Activated T-cell treated with anti-CD3 and anti-CD28 coated beads, Interleukin-2, amount 50 U/mL, for 4 hours (primary cell): ENCODE measurements around the gene PACSIN1. TPM values are rescaled to one million over a fixed set of nuclear protein-coding genes. Genes with fewer than 3 reads are reported as not detected.
A peak's percentile ranks its signal among the peaks of the same experiment; 100 is the strongest.

Source experiments
- ATAC-seq, 2 donors: fragments of 200-7000 bp; cut with Tn5 transposase; one replicate each; pipeline ENCODE4 v1.10.0; 2021
- DNase-seq: peaks from one replicate; pipeline ENCODE4 v3.0.0-alpha.2; 2020
- H3K27me3 Mint-ChIP-seq: one replicate; pipeline ENCODE4 v1.8.0; 2021; ENCODE audit warnings: low read depth, mixed read lengths
- H3K36me3 Mint-ChIP-seq: one replicate; pipeline ENCODE4 v1.8.0; 2022; ENCODE audit warnings: mixed read lengths; ENCODE audit not compliant: insufficient read depth
- H3K4me1 Mint-ChIP-seq: one replicate; pipeline ENCODE4 v1.8.0; 2021; ENCODE audit warnings: low read depth, mixed read lengths
- H3K4me3 Mint-ChIP-seq: one replicate; pipeline ENCODE4 v1.8.0; 2021; ENCODE audit warnings: mild to moderate bottlenecking, moderate library complexity, mixed read lengths
- H3K9me3 Mint-ChIP-seq: one replicate; pipeline ENCODE4 v1.8.0; 2021; ENCODE audit warnings: mixed read lengths
- total RNA-seq, 3 donors: library from RNA; stranded (reverse); gene quantifications; one replicate each; pipeline ENCODE4 v1.2.1, GENCODE V29; 2021

PACSIN1 gene
- total RNA-seq, 3 donors from 2014 or later, result 0.05 TPM; not detected in 2

DNA sequence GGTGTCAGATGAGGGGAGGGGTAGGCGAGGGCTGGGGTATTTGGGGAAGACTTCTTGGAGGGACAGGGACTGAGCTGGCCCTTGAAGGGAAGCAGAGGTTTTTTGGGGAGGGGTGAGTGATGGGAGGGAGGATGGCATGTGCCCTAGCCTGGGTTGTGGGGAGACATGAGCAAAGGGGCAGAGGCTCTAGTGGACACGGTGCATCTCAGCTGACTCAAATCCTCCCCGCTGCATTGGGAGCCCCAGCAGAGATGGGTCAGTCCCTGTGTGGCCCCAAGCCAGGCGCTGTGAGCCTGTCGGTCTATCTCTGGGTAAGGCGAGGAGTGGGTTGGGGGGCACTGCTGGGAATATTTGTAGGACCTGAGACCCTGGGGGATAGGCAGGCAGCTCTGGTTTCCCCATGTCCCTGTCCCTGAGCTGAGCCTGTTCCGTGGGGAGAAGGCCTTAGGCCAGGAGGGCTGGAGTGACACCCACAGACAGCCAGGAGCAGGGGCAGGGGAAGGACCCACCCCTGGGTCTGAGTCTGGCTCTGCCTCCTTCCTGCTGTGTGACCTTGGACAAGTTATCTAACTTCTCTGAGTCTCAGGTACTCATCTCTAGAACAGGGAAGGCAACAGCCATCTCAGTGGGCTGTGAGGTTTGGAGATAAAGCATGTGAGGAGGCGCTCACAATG lies 54.2 kb downstream of the PACSIN1 start:
- Mint-ChIP-seq H3K36me3 (no peaks in the 10 kb centered on the region), H3K4me3 (no peak overlapping the region), H3K9me3 (no peaks in the 10 kb centered on the region), H3K27me3 (peaks cover 7% of the 10 kb centered on the region), H3K4me1 (no peaks in the 10 kb centered on the region)
- ATAC-seq, result no peak
- no peak for DNase-seq

DNA sequence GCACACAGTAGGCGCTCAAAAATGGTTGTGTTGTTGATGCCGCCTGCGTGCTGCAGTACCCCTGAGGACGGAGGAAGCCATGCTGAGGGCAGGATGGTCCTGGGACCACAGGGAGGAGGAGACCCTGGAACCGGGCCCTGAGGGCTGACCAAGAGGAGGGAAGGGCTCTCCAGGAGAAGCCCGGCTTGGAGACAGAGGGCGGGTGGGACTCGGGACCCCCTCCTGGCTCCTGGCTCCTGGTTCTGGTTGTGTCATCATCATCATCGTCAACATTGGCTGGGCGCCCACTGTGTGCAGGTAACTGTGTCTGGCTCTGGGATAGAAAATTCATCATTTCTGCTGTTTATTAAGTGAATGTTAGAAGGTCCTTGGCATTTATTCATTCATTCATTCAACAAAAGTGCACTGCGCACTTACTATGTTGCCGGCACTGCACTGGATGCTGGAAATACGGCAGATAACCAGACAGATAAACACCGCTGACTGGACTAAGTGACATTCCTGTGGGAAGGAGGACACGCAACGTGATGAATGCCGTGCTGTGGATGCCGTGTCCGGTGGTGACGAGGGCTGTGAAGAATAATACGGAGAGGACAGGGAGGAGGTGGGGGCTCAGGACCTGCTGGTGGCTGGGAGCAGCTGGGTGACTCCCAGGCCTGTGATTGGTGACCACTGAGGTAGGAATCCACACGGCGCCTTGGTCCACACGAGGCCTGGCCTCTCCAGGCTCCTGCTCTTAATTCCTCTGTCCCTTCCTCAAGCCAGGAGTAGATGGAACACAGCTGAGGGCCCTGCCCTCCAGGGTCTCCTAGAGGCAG lies 55.0 kb downstream of the PACSIN1 start:
- no peaks in the 10 kb centered on the region for H3K4me1 Mint-ChIP-seq
- no peak overlapping the region for H3K4me3 Mint-ChIP-seq
- H3K27me3 Mint-ChIP-seq, result peaks cover 3% of the 10 kb centered on the region

DNA sequence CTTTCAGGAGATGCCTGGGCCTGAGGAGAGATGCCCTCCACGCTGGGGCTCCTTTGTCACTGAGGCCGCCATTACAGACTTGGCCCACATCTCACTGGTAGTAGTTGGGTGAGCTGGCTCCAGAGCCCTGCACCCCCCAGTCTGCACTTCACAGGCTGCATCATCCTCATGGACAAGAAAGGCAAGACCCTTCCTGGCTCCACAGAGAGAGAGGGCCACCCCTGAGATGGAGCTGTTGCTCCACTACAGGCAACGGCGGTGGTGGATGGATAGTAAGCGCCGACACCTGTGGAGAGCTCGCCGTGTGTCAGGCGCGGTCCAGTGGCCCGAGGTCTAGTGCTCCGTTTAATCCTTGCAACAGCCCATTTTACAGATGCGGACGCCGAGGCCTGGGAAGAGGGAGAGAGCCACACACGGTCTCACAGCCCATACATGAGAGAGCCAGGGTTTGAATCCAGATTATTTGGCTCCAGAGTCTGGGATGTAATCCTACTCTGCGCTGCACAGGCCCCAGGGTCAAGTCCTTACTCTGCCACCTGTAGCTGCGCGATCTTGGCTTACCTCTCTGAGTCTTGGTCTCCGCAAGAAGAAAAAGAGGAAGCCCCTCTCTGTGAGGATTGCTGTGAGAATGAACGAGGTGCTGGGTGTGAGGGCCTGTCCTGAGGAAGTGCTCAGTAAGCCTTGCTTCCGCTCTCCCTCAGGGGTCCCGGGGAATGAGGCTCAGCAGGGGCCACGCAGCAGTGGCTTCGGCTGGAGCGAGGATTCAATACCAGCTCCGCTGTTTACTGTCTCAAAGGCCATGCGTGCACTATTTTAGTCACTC lies 55.8 kb downstream of the PACSIN1 start:
- Mint-ChIP-seq H3K4me1 (no peaks in the 10 kb centered on the region), H3K9me3 (no peaks in the 10 kb centered on the region), H3K4me3 (no peak overlapping the region), H3K36me3 (no peaks in the 10 kb centered on the region), H3K27me3 (peaks cover 3% of the 10 kb centered on the region)
- no peak for ATAC-seq
- DNase-seq, result no peak

More for the DNA sequence above, 55.0 kb downstream of the PACSIN1 start:
- DNase-seq (no peak), ATAC-seq (no peak)
- Mint-ChIP-seq H3K36me3 (no peaks in the 10 kb centered on the region), H3K9me3 (no peaks in the 10 kb centered on the region)

DNA sequence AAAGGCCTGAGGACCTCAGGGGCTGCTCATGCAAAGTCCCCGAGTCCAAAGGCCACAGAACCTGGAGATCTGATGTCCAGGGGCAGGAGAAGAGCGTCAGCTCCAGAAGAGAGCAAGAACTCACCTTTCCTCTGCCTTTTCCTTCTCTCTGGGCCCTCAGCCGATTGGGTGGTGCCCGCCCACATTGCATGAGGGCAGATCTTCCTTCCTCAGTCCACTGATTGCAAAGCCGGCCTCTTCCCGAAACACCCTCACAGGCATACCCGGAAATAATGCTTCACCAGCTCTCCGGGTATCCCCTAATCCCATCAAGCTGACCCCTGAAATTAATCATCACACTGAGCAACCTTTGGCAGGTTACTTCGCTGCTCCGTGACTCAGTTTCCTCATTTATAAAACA lies 56.9 kb downstream of the PACSIN1 start:
- Mint-ChIP-seq H3K4me1 (peaks cover 6% of the 10 kb centered on the region), H3K9me3 (no peaks in the 10 kb centered on the region), H3K36me3 (no peaks in the 10 kb centered on the region), H3K4me3 (no peak overlapping the region), H3K27me3 (no peaks in the 10 kb centered on the region)
- no peak for ATAC-seq
- DNase-seq, result no peak

DNA sequence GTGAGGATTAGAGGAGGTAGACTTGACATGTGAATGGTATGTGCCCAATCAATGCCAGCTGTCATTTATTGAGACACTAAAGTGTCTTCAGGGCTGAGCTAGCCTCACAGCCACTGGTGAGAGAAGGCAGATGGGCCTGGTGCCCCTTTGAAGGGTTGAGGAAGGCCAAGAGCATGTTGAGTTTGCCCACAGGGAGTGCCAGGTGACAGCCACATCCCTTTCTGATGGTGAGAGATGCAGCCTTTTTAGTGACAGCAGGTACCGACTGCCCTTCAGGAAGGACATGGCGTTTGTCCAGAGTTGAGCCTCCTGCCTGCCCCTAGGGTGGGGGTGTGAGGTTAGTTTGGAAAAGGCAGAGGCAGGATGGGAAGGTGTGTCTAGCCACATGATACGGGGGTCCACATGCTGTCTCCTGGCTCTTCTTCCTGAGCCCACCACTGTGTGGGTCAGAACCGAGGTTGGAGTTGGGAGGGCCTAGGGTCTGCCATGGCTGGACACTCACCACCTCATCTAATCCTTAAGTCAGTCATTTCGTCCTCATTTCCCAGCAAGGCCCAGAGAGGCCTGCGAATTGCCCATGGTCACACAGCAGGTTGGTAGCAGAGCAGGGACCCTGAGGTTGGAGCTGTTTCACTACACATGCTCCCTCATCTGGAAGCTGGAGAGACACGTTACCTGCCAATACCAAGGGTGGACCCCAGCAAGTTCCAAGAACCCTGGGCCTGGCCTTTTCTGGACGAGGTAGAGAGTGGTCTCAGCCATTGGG lies 57.7 kb downstream of the PACSIN1 start:
- H3K9me3 Mint-ChIP-seq, result no peaks in the 10 kb centered on the region
- DNase-seq, result no peak
- ATAC-seq, result no peak
- H3K4me3 Mint-ChIP-seq, result no peak overlapping the region
- H3K36me3 Mint-ChIP-seq, result no peaks in the 10 kb centered on the region
- peaks cover 7% of the 10 kb centered on the region for H3K4me1 Mint-ChIP-seq
- no peaks in the 10 kb centered on the region for H3K27me3 Mint-ChIP-seq

DNA sequence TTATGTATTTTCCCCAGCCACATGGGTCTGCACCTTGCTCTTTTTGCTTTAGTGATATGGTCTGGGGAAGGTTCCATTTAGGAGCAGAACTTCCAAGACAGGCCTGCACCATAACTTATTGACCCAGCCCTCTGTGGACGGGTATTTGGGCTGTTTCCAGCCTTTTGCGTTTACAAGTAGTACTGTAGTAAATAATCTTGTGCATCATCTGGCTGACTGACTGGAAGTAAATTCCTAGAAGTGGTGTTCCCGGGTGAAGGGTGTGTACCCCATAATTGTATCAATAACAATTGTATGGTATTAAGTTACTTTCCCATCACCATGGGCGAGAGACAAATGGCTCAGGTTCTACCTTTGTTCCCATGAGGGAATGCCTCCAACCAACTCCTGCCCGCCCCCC lies 58.6 kb downstream of the PACSIN1 start:
- Mint-ChIP-seq H3K4me1 (peaks cover 7% of the 10 kb centered on the region), H3K27me3 (no peaks in the 10 kb centered on the region), H3K36me3 (no peaks in the 10 kb centered on the region), H3K9me3 (no peaks in the 10 kb centered on the region), H3K4me3 (no peak overlapping the region)
- ATAC-seq (no peak), DNase-seq (no peak)

DNA sequence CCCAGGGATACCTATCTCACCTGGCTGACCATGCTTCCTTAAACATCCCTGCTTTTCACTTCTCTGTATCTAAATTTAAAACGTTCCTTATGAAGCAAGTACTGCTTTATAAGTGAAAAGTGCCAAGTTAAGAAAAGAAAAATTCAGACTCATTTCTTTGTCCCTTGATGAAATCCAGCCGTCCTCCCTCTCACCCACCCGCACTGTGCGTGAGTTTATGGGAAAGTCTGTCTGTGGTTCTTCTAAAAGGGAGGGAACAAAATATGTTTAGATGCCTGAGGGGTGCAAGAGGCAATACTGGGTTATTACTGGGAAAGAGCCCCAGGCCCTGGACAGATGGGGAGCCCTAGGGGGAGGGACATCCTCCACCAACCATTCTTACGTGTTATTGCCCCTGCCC lies 59.1 kb downstream of the PACSIN1 start:
- no peaks in the 10 kb centered on the region for H3K36me3 Mint-ChIP-seq
- H3K4me1 Mint-ChIP-seq, result peaks cover 7% of the 10 kb centered on the region
- H3K27me3 Mint-ChIP-seq, result no peaks in the 10 kb centered on the region
- H3K9me3 Mint-ChIP-seq, result no peaks in the 10 kb centered on the region
- no peak overlapping the region for H3K4me3 Mint-ChIP-seq
- no peak for ATAC-seq
- no peak for DNase-seq

DNA sequence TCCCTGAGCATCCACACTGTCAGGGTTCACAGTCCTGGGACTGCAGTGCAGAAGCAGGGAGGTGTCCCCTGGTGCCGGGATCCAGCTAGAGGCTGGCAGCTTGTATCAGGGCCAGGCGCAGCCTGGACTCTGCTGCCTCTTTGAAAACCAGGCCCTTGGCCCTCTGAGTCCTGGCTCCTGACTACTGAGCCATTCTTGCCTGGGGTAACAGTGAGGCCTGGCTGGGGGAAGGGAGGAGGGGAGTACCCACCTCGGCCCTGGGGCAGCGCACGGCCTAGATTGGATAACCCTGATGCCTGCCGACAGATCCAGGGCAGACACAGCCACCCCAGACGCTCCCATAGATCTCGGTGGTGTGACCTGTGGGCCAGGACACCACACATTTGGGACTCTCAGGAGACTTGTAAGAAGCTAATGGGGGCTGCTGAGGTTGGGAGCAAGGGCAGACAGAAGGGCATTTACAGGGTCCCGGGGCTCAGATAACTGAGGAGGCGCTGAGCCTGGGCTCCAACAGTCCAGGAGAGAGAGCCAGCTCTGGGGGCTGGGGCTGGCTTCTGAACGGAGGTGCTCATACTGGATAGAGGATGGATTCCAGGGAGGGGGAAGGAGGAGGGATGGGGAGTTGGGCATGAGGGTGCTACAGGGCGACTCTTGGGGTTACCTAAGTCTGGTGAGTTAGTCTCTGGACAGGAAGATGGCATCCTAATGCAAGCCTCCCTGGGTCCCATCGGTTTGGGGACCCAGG lies 59.7 kb downstream of the PACSIN1 start:
- Mint-ChIP-seq H3K4me1 (peaks cover 7% of the 10 kb centered on the region), H3K36me3 (no peaks in the 10 kb centered on the region), H3K27me3 (no peaks in the 10 kb centered on the region), H3K9me3 (no peaks in the 10 kb centered on the region), H3K4me3 (no peak overlapping the region)
- DNase-seq (no peak), ATAC-seq (no peak)

DNA sequence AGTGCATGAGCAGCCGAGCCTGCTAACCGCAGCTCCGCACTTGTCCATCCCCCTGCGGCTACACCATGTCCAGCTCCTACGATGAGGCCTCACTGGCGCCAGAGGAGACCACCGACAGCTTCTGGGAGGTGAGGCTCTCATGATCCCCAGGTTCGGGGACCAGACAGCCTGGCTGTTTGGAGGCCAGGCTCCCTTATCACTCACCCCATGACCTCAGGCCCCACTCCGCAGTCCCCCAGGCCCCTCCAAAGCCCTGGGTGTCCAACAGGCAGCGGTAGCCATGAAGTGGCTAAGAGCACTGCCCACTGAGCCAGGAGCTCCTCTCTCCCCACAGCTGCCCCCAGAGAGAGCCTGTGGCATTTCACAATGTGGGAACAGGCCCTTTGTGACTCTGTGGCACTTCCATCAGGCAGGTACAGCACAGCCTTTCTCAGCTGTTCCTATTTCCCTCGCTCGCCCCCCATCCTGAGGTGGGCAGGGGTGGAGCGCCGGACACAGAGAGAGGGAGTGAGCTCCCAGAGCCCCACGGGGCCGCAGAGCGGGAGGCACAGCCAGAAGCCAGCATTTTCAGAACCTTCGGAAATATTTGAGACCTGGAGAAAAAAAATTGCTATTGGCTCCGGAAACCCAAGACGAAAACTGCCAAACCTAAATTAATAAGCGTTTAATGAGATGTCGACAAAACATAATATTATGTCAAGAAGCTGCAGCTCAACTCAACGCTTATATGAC lies 60.5 kb downstream of the PACSIN1 start:
- H3K27me3 Mint-ChIP-seq, result no peaks in the 10 kb centered on the region

DNA sequence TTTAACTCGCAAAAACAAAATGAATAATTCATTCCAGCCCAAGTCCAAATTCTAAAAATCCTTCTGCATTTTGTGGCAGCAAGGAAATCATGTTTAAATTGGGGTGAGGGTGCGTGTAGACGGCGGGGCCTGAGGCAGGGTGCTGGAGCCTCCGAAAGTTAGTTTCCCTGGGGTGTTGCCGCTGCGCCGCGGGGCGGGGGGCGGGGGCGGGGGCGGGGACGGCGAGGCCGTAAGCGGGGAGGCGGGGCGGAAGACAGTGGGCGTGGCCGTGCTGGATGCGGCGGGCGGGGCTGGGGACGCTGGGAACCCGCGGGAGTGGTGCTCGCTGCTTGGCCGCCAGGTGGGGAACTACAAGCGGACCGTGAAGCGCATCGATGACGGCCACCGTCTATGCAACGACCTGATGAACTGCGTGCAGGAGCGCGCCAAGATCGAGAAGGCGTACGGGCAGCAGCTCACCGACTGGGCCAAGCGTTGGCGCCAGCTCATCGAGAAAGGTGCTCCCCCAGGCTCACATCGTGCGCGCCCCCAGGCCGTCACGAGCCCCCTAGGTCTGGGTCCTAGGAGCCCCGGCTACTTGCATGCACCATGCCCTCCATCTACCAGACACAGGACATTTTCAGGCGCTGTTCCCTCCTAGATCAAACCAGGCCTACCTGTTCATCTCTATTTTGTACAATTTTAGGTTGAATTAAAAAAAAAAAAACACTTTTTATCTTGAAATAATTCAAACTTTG lies 61.3 kb downstream of the PACSIN1 start:
- H3K36me3 Mint-ChIP-seq, result no peaks in the 10 kb centered on the region
- ATAC-seq (peak; percentile 97 to 98), DNase-seq (peak; percentile 98)
- H3K4me1 Mint-ChIP-seq, result peaks cover 7% of the 10 kb centered on the region
- no peaks in the 10 kb centered on the region for H3K27me3 Mint-ChIP-seq
- peak overlapping the region; percentile 42 for H3K4me3 Mint-ChIP-seq
- no peaks in the 10 kb centered on the region for H3K9me3 Mint-ChIP-seq

More for the DNA sequence above, 60.5 kb downstream of the PACSIN1 start:
- H3K9me3 Mint-ChIP-seq, result no peaks in the 10 kb centered on the region
- no peaks in the 10 kb centered on the region for H3K36me3 Mint-ChIP-seq
- H3K4me1 Mint-ChIP-seq, result peaks cover 7% of the 10 kb centered on the region
- ATAC-seq (no peak), DNase-seq (no peak)
- no peak overlapping the region for H3K4me3 Mint-ChIP-seq

DNA sequence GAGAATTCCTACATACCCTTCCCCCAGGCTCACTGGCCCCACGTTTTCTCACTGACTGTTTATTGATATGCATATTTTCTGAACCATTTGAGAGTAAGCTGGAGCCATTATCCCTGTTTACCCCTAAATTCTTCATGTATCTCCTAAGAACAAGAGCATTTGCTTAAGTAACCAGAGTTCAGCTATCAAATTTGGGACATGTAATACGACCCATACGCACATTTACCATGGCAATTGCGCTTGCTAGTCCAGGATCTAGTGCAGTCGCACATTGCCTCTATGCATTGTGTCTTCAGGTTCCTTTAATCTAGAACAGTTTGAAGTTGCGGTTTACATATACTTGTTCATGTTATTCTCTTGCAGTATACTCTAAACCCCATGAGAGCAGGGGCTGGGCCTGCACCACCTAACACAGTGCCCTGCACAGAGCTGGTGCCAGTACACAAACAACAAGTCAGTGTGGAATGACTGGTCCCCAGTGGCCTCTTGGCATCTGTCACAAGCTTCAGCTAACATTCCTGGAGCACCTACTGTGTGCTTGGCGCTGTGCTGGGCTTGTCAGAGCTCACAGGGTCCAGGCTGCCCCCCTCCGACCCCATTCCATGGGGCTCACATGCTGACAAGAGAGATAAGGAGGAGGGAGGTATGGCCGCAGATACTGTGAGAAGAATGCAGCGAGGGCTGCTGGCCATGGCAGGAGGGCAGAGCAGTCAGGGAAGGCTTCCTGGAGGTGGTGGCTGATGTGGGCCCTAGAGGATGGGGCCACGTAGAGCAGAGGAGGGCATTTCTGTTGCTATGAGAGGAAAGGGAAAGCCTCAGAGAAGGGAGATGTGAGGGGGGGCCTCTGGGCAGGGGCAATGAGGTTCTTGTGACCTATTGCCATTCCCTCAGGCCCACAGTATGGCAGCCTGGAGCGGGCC lies 62.1 kb downstream of the PACSIN1 start:
- peaks cover 7% of the 10 kb centered on the region for H3K4me1 Mint-ChIP-seq
- ATAC-seq (no peak), DNase-seq (no peak)
- no peaks in the 10 kb centered on the region for H3K36me3 Mint-ChIP-seq
- H3K9me3 Mint-ChIP-seq, result no peaks in the 10 kb centered on the region
- H3K27me3 Mint-ChIP-seq, result no peaks in the 10 kb centered on the region
- H3K4me3 Mint-ChIP-seq, result peak overlapping the region; percentile 37
